Activated CD8-positive, alpha-beta memory T cell treated with anti-CD3 and anti-CD28 coated beads, Interleukin-2, amount 50 U/mL, for 24 hours (primary cell): Measurements from ENCODE around the gene SIRT7.

ENCODE experiments used
- DNase-seq: peaks from one replicate; pipeline ENCODE4 v3.0.0-alpha.2; 2020; ENCODE audit errors: extremely low read depth

The SIRT7 gene

DNA sequence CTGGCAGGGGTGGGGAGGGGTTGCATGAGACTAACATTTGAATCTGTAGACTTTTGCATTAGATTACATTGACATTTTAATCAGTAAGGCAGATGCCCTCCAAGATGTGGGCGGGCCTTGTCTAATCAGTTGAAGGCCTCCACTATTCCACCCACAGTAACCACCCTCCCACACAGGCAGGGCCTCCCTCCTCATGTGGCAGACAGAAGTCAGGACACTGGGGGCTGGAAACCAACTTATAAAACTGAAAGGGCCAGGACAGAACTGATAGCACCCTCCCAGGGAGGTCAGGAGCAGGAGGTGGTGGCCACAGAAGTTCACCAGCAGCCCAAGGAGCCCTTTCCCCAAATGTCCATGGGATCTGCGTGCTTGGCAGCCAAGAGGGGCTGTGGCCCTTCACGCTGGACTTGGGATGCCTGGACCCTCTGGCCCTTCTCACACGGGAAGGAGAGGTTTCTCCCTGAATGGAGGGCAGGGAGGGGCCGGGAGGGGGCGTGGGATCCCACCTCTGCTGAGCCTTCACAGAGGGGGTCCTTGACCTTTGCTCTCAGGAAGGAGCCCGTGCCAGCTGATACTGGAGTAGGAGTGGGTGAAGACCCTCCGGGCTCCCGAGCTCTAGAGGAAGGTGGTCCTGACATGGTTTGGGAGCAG, 14.5 kb upstream of the SIRT7 start:
- no peak for DNase-seq

DNA sequence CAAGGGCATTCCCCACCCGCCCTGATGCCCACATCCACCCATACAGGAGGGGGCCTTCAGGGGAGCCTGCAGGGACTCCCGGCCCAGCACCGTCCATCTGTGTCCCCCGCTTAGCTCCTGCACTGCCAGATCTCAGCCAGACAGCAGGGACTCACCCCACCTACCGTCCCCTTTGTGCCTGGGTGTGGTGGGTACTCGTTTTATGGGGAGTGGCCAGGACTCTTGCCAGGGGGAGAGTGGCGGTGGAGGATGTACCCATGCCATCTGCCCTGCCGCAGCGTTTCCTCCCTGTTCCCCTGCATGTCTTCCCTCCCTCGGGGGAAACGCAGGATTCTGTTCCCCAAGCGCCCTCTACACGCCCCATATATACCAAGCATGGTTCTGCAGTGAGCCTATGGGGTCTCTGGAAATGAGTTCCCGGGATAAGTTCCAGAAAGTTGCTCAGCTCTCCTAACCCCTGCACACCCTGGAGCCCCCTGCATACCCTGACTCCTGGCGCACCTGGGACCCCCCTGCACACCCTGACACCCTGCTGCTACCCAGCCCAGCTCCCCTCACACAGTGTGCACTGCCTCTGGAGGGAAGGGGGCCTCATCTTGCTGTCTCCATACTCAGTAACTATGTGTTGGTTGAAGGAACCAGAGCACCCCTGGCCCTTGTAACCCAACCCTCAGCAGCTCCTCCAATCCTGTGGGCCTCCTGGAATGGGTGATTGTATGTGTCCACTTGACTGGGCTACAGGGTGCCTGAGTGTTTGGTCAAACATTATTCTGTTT, 13.8 kb upstream of the SIRT7 start:
- DNase-seq, result no peak

DNA sequence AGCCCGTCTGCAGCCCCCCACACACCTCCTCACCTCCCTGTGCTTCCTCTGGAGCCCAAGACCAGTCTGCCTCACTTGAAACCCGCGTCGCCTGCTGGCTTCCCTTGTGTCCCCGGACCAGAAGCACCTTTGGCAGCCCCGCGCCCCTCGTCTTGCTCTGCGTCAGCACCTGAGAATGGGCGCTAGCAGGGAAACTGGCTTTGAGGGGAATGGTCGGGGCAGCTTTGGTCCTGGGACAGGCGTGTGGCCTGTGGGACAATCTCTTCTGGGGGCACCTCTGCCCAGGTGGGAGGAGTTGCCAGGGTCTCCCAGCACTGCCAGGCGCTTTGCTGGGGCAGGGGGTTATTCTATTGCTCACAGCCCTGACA, 13.2 kb upstream of the SIRT7 start:
- no peak for DNase-seq

DNA sequence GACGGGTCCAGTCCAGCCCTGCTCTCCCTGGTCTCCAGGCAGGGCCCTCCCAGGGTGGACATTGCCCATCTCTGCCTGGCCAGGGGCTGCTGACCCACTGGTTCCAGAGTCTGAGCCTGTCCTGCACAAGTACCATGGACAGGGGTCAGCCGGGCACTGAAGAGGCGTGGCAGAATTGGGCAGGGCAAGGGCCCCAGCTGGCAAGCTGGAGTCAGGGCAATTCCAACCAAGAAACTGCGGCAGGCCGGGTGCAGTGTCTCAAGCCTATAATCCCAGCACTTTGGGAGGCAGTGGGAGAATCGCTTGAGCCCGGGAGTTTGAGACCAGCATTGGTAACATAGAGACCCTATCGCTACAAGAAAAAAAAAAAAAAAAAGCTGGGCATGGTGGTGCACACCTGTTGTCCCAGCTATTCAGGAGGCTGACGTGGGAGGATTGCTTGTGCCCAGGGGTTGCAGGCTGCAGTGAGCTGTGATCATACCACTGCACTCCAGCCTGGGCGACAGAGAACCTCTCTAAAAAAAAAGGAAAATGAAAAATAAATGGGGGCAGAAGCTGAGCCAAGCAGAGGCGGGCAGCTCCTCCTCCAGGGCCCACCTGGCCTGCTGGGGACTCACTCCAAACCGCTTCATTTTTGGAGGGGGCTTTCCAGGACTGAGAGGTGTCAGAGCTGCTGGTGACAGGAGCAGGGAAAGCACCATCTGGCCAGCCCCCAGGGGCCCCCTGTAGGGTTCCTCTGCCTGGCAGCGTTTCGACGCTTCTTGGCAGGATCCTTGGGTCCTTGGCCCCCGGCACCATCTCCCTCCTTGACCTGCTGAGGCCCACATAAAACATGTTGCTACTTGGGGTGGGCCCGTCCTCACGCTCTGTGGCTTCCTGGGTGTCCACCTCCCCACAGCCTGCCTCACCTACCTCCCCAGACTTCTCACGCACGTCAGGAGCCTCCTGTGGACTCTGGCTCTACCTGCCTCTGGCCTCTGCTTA, 12.5 kb upstream of the SIRT7 start:
- no peak for DNase-seq

DNA sequence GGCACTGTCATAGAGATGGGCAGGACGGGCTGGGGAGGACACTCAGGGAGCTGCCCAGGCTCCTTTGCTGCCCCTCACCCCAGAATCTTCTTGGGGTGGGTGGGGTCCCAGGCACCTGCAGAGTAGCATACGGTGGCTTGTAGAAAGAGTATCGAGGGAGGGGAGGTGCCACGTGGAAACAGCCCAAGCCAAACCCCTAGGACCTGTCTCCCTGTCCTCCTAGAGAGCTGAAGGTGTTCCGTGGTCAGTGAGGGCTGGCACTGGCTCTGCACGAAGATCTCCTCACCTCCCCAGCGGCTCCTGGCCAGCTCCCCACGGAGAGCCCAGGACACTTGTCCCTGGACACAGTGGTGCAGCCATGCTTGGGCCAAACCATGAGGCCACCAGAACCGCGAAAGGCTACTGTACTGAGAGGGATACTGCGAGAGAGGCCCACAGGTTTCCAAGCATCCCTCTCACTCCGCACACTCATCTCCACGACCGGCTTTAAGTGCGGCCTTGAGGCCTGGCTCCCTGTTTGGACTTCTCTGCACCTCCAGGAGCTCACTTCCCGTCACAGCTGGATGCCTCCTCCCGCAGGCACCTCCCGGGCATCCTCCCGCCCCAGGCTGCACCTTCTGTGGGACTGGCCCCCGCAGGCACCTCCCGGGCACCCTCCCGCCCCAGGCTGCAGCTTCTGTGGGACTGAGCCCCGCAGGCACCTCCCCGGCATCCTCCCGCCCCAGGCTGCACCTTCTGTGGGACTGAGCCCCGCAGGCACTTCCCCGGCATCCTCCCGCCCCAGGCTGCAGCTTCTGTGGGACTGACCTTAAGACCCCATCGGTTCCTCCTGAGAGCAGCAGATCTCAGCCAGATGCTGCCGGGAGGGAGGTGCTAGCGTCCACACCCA, 11.5 kb upstream of the SIRT7 start:
- no peak for DNase-seq

DNA sequence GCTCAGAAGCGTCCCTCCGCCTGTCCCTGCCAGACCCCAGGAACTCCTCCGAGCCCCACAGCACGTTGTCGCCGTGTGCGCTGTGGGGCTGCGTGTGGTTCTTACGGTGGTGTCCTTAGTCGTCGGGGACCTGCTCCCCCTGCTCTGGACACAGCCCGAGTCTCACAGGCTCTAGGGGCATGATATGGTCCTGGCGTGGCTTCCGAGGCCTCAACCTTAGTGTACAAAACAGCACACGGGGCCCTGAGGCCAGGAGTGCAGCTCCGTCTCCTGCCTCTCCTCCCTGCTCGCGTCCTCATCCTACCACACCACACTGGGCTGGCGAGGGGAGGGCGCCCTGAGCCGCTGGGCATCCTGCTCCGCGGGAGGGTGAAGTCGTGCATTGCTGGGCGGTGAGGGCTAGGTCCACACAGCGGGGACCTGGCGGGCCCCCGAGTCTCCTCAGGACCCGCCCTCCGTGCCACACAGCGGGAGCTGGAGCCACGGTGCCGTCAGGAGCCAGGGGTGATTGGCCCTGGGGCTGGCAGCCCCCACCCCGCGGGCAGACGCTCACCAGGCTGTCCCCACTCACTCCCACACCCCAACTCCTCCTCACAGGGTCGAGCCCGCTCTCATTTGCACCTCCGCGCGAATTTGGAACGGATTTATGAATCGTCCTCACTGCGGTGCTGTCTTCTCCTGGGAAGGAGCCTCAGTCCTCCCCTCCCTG, 10.7 kb upstream of the SIRT7 start:
- no peak for DNase-seq

DNA sequence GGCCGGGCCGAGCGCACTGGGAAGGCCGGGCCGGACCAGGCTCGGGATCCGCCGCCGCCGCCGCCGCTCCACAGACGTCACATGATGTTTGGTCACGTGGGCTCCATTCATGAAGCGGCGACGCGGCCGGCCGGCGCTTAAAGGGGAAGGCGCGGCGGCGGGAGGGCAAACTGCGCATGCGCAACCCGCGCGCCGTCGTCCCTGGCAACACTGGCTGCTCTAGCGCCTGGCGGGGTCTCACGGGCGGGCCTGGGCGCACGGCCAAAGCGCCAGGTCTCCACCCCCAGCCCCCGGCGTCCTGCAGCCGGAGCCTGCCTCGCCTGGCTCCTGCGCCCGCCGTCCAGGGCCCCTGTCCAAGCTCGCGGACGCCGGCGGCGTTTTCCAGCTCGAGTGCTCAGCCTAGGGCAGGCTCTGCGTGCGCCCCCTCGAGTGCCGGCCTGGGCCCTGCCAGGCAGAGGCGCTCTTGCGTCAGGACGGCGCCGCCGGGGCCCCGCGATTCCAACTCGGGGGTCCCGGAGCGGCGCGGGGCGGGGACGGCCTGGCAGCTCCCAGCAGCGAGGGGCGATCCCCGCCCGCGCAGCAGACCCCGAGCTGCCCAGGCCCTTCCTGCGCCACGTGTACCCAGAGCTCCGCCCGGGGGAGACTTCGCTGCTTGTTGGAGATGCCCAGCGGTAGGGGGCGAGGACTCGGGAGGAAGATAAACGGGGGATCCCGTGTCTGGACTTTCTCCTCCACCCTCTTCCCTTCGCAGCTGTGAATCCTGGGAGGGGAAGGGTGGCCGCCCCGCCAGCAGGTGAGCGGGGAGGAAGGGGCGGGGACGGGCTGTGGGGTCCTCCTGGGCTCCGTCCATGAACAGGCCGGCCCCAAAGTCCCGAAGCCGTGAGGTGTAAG, 9.9 kb upstream of the SIRT7 start, which contains the start of gene MAFG:
MAFG (minus strand) TSS at position 83 of the 891 bp plus-strand sequence. CDS start 4,550 bp downstream, outside the sequence.
- peak; percentile 68 for DNase-seq

DNA sequence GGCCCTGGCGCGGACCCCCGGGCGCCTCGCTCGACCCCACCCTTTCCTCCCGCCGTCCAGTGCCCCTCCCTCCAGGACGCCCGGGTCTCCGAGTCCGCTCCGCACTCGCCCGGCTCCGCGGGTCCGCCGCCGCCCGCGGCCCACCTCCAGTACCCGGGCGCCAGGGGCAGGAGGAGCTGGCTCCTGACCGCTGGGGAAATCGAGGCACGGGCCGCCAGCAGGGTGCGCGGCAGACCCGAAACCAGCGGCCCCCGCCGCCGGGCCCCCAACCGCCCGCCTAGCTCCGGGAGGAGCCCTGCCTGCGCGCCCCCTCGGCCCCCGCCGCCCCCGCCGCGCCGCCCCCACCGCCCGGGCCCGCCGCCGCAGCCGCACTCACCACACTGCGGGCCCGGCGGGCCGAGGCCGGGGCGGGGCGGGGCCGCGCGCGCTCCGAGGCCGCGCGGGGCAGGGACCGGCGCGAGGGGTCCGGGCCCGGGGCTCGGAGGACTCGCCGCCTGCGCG, 9.2 kb upstream of the SIRT7 start:
- DNase-seq, result no peak

DNA sequence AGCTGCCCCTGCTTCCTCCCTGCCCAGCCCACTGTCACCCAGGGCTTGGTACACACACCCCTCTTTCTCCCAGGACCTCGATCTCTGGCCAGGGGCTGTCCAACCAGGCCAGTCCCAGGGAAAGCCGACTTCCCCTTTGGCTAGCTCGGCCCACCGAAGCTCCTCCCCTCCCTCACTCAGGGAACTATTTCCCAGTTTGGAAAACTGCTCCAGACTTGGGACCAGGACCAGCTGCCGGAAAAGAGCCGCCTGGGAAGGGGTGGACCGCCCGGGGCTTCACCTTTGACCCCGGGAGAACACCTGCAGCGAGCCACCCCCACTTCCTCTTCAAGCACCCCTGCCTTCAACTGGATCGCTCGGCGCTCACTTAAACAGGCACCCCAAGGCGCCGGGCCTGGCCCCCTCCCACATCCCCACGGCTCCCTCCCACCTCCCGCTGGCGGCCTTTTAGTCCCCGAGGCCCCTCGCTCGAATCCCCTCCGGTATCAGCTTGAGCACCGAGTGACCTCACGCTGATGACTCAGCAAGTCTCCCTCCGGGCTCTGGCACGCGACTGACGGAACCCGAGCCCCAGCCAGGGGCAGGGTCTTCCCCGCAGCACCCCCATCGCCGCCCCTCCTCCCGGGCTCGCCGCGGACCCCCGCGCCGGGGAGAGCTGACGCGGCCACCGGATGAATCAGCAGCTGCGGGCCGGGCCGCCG, 8.6 kb upstream of the SIRT7 start:
- DNase-seq, result no peak

DNA sequence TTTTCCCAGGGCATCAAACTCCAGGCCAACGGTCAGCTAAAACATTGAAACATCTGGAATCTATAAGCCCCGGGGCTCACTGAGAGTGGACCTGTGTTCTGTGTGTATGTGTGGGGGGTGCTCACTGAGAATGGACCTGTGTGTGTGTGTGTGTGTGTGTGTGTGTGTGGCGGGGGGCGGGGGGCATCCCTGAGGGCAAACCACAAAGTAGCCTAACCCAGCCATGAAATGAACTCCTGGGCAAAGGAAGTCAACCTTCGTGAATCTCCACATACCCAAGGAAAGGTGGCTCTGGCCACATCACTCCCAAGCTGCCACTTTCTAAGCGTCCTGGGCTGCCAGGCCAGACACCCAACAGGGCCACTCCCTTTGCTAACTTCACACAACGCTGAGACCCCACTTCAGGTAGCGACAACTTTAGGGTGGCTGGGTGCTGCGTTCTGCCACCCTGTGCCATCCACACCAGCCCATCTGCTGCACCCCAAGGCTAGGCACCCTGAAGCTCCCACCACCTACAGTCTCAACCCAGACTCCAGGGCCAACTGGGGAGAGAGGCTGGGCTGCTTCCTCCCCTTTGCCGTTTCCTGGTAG, 8.0 kb upstream of the SIRT7 start:
- no peak for DNase-seq

DNA sequence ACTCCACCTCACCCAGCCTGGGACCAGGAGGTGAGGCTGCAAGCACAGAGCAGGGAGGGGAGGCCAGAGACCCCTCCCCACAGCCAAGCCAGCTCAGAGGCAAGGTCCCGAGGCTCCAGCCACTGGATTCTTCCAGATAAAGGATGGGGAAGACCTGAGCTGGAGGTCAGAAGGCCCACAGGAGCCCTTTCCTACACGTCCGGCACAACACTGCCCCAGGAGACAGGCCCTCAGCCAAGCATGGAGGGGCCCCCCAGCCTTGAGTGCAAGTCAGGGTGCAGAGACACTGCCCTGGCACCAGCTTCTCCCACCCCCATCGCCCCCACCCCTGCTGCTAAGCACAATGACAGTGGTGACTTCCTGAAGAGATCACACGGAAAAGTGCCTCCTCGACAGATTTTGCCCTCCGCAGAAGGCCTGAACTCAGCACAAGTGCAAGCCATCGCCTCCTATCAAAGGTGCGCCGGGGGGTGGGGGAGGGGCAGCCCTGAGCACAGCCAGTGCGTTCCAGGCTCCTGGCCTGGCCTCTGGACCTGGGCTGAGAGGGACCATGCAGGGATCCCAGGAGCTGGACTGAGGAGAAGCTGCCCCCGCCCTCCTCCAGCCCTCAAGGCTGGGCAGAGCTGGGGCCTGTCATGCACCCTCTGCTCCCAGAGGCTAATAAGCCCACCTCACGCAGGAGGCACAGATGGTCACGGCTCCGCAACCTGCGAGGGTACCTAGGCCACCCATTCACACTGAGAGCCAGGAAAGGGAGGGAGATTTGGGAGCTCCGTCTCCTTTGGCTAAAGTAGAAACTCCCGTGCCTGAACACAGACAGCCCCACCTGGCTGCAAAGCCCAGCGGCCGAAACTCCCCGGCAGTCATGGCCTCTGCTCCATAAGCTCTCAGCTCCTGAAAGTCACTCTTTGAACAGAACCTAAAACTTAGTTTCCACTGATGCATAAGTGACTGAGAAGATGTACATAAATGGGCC, 6.9 kb upstream of the SIRT7 start:
- DNase-seq, result no peak

DNA sequence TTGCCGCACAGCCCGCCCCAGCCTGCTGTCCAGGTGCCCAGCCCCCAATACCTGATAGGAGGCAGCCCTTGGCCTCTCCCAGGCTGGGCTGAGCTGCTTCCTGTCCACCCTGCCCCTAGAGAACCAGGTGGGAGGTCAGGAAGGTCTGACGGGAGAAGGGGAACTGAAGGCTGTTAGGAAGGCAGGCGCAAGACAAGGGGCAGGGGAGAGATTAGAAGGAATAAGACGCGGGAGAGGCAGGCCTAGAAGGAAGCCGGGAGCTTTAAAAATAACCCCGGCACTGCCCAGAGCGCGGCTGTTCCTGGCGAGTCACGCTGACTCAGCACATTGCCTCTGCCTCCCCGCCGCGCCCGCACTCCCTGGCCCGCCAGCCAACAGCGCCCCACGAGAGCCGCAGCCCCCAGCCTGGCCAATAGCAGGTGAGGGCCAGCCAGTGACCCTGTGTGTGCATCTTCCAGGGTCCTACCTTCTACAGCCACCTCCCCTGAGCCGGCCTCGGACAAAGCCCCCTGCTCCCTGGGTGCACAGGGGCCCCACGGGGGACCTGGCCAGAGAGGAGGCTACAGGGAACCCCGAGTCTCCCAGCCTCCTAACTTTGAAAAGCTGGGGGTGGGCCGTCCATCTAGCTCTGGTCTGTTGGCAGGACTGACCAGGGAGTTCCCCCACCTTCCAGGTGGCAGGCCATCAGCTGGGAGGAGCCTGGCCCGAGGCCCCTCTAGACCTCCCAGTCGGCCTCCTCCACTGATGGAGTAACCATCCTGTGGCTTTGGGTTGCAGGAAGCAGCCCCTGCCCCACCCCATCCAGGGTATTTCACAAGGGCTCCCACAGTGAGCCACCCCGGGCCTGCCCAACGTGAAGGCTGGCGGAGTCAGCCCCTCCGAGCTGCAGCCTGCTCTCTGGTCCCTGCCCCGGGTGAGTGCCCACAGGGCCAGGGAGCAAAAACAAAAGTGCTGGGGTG, 5.6 kb upstream of the SIRT7 start:
- no peak for DNase-seq

DNA sequence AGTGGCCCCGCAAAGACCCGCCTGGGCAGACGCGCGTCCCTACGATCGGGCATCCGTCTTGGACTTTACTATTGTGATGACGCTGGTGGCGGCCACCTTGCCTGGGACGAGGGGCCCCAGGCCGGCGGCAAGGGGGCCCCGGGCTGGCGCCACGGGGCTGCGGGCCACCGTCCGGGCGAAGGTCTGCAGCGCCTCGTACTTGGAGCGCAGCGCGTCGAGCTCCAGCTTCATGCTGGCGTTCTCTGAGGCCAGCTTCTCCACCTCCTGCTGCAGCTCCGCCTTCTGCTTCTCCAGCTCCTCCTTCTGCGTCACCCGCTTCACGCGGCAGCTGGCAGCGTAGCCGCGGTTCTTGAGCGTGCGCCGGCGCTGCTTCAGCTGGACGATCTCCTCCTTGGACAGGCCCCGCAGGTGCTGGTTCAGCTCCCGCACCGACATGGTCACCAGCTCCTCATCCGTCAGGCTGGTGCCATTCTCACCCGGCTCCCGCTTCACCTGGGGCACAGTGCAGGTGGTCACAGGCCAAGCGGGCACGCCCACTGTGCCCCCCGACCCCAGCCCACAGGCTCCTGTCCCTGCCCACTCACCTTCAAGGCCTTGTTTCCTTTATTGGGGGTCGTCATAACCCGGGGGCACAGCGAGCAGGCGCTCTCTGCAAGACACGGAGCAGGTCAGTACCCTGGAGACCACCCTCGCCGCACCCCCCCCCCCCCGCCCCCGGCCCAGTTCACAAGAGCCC, 4.8 kb upstream of the SIRT7 start:
- no peak for DNase-seq

DNA sequence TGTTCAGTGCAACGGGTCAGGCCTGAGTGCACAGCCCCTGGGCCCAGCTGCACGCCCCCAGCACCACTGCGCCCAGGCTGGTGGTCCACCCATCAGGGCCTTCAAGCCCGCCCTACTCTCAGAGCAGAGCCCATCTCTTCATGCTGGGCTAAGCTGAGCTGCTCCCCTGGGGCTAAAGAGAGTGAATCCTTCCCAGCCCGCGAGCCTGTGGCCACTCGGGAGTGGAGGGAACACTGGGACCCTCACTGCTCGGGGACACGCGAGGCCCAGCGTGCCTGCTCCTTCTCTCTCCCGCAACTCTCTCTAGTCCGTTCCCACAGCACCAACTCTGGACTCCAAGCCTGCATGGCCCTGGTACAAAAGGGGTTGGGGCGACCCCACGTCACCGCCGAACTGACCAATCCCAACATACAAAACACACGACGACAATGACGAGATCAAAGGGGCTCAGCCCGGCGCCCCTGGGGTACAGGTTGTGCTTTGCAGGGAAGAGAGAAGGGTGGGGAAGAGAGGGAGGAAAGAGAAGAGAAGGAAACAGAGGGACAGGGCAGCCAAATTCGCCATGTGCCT, 4.1 kb upstream of the SIRT7 start:
- DNase-seq, result no peak

DNA sequence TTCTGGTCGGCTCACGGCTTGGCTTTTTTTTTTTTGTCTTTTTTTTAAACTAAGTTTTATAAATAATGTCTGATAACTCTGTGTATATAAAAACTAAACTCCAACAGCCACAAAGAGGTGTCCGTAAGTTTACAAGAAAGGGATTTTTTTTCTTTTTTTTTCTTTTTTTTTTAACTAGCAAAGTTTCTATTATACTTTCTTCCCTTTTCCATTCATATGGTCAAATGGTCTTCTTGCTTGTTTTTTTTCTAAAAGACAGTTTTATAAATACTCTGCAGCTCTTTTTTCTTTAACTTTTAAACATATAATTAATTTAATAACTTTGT, 3.5 kb upstream of the SIRT7 start:
- DNase-seq, result no peak
